NOMO-1 (cell line): Measurements from ENCODE around the gene PPP1R7.
"Not testable (repeated sequence)": the region's sequence is repeated elsewhere in the genome, so short reads cannot be mapped to it uniquely, and the experiment has no call there.

ENCODE experiments used
- DNase-seq, 2 experiments: peaks; one replicate each; lab custom pipeline; 2025; ENCODE audit not compliant: unreplicated experiment in 2 of 2; lab: John Stamatoyannopoulos, UW

PPP1R7 gene

GRCh38 chr2:241190291-241190981 is 40.2 kb downstream of the PPP1R7 start:
- no peak for DNase-seq

- DNase-seq, result no peak
Observed at GRCh38 chr2:241191081-241191480, 40.8 kb downstream of the PPP1R7 start.

- DNase-seq, result no peak
Observed at GRCh38 chr2:241193271-241193670, 43.0 kb downstream of the PPP1R7 start.

- DNase-seq, result no peak
Observed at GRCh38 chr2:241194811-241195210, 44.5 kb downstream of the PPP1R7 start.

- no peak for DNase-seq
Observed at GRCh38 chr2:241195506-241196130, 45.4 kb downstream of the PPP1R7 start.

GRCh38 chr2:241197246-241197645 is 47.0 kb downstream of the PPP1R7 start:
- not testable (repeated sequence) for DNase-seq

- DNase-seq, result no peak
Observed at GRCh38 chr2:241197947-241198346, 47.7 kb downstream of the PPP1R7 start.

GRCh38 chr2:241198381-241199279 is 48.4 kb downstream of the PPP1R7 start:
- no peak for DNase-seq

GRCh38 chr2:241199286-241199685 is 49.0 kb downstream of the PPP1R7 start:
- DNase-seq, result no peak

GRCh38 chr2:241199897-241200821 is 49.9 kb downstream of the PPP1R7 start:
- no peak for DNase-seq

- peak in 1 of 2 experiments; percentile 4 for DNase-seq
Observed at GRCh38 chr2:241200822-241201395, 50.6 kb downstream of the PPP1R7 start.

- no peak for DNase-seq
Observed at GRCh38 chr2:241201445-241202267, 51.4 kb downstream of the PPP1R7 start.

- no peak for DNase-seq
Observed at GRCh38 chr2:241202268-241202585, 52.0 kb downstream of the PPP1R7 start.

- no peak for DNase-seq
Observed at GRCh38 chr2:241202681-241203080, 52.4 kb downstream of the PPP1R7 start.

GRCh38 chr2:241203218-241204009 is 53.1 kb downstream of the PPP1R7 start:
- DNase-seq, result no peak

GRCh38 chr2:241204010-241204384 is 53.7 kb downstream of the PPP1R7 start:
- no peak for DNase-seq

GRCh38 chr2:241204490-241204889 is 54.2 kb downstream of the PPP1R7 start:
- DNase-seq, result no peak

GRCh38 chr2:241205086-241205485 is 54.8 kb downstream of the PPP1R7 start:
- DNase-seq, result no peak

- no peak for DNase-seq
Observed at GRCh38 chr2:241207151-241207550, 56.9 kb downstream of the PPP1R7 start.
